GM12892 (cell line): ENCODE data around the gene RNF40.

Experiments
- POLR2A ChIP-seq: IDR thresholded peaks from 2 replicates; pipeline ENCODE4 v1.6.1; 2011; ENCODE audit warnings: low read depth, low read length, control low read depth
- TAF1 ChIP-seq: IDR thresholded peaks from 2 replicates; pipeline ENCODE4 v1.6.1; 2011; ENCODE audit warnings: low read depth, mild to moderate bottlenecking, control low read depth, low read length, borderline replicate concordance

GRCh38 chr16:30797670-30798309, 35.7 kb downstream of the RNF40 start:
- no peak for TF ChIP-seq POLR2A
- TF ChIP-seq TAF1, result no peak
